ENCODE results near the gene HLA-E. TPM values are rescaled to one million over a fixed set of nuclear protein-coding genes. Genes with fewer than 3 reads are reported as not detected.

Gene HLA-E
- total and polyA plus RNA-seq, 2 of the 13 experiments (the other 11 are each of a cell fraction or from before 2014, with no cell fraction given): 45.2 to 90.4 TPM

DNA sequence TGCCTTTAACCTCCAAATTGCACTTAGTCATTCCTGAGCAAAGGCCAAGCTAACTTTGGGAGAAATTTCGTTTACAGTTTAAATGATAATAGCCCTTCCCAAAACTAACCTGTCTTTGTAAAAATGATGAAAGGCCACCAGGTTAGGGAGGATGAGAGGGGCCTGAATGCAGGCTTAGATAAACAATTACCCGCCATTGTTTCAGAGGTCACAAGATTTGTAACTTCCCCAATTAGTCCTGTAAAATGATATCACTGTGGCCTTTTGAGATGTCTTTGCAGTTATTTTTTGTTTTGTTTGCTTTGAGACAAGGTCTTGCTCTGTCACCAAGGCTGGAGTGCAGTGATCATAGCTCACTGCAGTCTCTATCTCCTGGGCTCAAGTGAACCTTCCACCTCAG lies 40.7 kb downstream of the HLA-E start (continued):
- no peak for TF ChIP-seq ADNP (CRISPR knock-in tag; IDR thresholded peaks at IDR 0.05)
- TF ChIP-seq ERF (CRISPR knock-in tag; IDR thresholded peaks at IDR 0.05): no peak
- 0 out of 2 replicates have a peak, but pooled peaks have one; percentile 53 for TF ChIP-seq ZMAT3 (CRISPR knock-in tag; conservative IDR thresholded peaks at IDR 0.05)
- no peak for TF ChIP-seq ZNF777 (CRISPR knock-in tag; IDR thresholded peaks at IDR 0.05)
- TF ChIP-seq, protein P1, sequence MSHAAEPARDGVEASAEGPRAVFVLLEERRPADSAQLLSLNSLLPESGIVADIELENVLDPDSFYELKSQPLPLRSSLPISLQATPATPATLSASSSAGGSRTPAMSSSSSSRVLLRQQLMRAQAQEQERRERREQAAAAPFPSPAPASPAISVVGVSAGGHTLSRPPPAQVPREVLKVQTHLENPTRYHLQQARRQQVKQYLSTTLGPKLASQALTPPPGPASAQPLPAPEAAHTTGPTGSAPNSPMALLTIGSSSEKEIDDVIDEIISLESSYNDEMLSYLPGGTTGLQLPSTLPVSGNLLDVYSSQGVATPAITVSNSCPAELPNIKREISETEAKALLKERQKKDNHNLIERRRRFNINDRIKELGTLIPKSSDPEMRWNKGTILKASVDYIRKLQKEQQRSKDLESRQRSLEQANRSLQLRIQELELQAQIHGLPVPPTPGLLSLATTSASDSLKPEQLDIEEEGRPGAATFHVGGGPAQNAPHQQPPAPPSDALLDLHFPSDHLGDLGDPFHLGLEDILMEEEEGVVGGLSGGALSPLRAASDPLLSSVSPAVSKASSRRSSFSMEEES (CRISPR knock-in tag; IDR thresholded peaks at IDR 0.05): 0 out of 2 replicates have a peak, but pooled peaks have one; percentile 42
- TF ChIP-seq, protein P2, sequence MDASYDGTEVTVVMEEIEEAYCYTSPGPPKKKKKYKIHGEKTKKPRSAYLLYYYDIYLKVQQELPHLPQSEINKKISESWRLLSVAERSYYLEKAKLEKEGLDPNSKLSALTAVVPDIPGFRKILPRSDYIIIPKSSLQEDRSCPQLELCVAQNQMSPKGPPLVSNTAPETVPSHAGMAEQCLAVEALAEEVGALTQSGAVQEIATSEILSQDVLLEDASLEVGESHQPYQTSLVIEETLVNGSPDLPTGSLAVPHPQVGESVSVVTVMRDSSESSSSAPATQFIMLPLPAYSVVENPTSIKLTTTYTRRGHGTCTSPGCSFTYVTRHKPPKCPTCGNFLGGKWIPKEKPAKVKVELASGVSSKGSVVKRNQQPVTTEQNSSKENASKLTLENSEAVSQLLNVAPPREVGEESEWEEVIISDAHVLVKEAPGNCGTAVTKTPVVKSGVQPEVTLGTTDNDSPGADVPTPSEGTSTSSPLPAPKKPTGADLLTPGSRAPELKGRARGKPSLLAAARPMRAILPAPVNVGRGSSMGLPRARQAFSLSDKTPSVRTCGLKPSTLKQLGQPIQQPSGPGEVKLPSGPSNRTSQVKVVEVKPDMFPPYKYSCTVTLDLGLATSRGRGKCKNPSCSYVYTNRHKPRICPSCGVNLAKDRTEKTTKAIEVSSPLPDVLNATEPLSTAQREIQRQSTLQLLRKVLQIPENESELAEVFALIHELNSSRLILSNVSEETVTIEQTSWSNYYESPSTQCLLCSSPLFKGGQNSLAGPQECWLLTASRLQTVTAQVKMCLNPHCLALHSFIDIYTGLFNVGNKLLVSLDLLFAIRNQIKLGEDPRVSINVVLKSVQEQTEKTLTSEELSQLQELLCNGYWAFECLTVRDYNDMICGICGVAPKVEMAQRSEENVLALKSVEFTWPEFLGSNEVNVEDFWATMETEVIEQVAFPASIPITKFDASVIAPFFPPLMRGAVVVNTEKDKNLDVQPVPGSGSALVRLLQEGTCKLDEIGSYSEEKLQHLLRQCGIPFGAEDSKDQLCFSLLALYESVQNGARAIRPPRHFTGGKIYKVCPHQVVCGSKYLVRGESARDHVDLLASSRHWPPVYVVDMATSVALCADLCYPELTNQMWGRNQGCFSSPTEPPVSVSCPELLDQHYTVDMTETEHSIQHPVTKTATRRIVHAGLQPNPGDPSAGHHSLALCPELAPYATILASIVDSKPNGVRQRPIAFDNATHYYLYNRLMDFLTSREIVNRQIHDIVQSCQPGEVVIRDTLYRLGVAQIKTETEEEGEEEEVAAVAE (CRISPR knock-in tag; IDR thresholded peaks at IDR 0.05; ENCODE audit: borderline replicate concordance): no peak
- TF ChIP-seq ZNF510 (CRISPR knock-in tag; IDR thresholded peaks at IDR 0.05; ENCODE audit: low read depth): no peak
- TF ChIP-seq ZNF138 (CRISPR knock-in tag; IDR thresholded peaks at IDR 0.05; ENCODE audit: low read depth): no peak
- 0 out of 2 replicates have a peak, but pooled peaks have one; percentile 2 for TF ChIP-seq PITX1 (CRISPR knock-in tag; IDR thresholded peaks at IDR 0.05)
- no peak for TF ChIP-seq ZKSCAN5 (CRISPR knock-in tag; IDR thresholded peaks at IDR 0.05)
- no peak for TF ChIP-seq ZNF143 (CRISPR knock-in tag; IDR thresholded peaks at IDR 0.05)
- TF ChIP-seq HNRNPLL (IDR thresholded peaks at IDR 0.05; ENCODE audit: low read depth, low read length, poor library complexity, severe bottlenecking): no peak
- TF ChIP-seq, protein P3, sequence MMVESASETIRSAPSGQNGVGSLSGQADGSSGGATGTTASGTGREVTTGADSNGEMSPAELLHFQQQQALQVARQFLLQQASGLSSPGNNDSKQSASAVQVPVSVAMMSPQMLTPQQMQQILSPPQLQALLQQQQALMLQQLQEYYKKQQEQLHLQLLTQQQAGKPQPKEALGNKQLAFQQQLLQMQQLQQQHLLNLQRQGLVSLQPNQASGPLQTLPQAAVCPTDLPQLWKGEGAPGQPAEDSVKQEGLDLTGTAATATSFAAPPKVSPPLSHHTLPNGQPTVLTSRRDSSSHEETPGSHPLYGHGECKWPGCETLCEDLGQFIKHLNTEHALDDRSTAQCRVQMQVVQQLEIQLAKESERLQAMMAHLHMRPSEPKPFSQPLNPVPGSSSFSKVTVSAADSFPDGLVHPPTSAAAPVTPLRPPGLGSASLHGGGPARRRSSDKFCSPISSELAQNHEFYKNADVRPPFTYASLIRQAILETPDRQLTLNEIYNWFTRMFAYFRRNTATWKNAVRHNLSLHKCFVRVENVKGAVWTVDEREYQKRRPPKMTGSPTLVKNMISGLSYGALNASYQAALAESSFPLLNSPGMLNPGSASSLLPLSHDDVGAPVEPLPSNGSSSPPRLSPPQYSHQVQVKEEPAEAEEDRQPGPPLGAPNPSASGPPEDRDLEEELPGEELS (CRISPR knock-in tag; IDR thresholded peaks at IDR 0.05): peak; percentile 37; the same call in 1 of the 2 replicates
- no peak for TF ChIP-seq ZNF558 (CRISPR knock-in tag; IDR thresholded peaks at IDR 0.05; ENCODE audit: borderline replicate concordance)
- TF ChIP-seq KAT7 (CRISPR knock-in tag; IDR thresholded peaks at IDR 0.05; ENCODE audit: borderline replicate concordance): peak; percentile 36; the same call in 1 of the 2 replicates
- TF ChIP-seq, protein P4, sequence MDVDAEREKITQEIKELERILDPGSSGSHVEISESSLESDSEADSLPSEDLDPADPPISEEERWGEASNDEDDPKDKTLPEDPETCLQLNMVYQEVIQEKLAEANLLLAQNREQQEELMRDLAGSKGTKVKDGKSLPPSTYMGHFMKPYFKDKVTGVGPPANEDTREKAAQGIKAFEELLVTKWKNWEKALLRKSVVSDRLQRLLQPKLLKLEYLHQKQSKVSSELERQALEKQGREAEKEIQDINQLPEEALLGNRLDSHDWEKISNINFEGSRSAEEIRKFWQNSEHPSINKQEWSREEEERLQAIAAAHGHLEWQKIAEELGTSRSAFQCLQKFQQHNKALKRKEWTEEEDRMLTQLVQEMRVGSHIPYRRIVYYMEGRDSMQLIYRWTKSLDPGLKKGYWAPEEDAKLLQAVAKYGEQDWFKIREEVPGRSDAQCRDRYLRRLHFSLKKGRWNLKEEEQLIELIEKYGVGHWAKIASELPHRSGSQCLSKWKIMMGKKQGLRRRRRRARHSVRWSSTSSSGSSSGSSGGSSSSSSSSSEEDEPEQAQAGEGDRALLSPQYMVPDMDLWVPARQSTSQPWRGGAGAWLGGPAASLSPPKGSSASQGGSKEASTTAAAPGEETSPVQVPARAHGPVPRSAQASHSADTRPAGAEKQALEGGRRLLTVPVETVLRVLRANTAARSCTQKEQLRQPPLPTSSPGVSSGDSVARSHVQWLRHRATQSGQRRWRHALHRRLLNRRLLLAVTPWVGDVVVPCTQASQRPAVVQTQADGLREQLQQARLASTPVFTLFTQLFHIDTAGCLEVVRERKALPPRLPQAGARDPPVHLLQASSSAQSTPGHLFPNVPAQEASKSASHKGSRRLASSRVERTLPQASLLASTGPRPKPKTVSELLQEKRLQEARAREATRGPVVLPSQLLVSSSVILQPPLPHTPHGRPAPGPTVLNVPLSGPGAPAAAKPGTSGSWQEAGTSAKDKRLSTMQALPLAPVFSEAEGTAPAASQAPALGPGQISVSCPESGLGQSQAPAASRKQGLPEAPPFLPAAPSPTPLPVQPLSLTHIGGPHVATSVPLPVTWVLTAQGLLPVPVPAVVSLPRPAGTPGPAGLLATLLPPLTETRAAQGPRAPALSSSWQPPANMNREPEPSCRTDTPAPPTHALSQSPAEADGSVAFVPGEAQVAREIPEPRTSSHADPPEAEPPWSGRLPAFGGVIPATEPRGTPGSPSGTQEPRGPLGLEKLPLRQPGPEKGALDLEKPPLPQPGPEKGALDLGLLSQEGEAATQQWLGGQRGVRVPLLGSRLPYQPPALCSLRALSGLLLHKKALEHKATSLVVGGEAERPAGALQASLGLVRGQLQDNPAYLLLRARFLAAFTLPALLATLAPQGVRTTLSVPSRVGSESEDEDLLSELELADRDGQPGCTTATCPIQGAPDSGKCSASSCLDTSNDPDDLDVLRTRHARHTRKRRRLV (CRISPR knock-in tag; IDR thresholded peaks at IDR 0.05): no peak
- no peak for TF ChIP-seq SOX6 (IDR thresholded peaks at IDR 0.05)
- peak; percentile 87 for TF ChIP-seq SOX6 (CRISPR knock-in tag; IDR thresholded peaks at IDR 0.05)
- TF ChIP-seq NFYB (CRISPR knock-in tag; IDR thresholded peaks at IDR 0.05): no peak
